Measurements from ENCODE around the gene DUSP11.

DNA sequence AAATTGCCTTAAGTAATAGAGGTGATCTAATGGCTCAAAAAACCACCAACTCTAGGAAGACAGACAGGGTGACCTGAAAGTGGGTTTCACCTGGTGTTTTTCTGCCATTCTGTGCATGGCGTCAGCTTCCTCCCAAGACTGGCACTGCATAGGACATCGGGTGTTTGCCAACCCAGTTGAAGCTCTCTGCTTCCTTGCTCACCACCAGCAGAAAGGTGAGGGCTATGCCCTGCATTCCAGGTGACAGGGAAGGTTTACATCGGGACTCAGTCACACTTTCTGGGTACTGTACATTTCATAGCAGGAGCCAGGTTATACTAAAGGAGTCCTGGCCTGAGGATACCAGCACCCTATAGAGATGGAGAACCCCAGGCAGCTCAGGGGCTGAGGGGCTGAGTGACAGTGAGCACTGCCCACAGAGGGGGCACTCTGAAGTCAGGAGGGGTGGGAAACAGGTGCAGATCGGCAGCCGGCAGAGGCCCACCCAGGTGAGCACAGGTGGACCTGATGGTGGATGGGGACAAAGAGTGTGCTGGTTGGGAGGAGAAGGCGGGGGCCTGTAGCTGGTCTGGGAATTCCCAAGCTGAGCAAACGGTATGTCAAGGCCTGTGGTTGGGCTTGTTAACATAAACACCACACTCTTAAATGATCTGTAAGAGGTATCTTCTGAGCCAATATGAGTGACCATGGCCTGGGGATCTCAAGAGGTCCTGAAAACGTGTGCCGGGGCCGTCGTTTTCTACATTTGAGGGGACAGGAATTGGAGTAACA lies 60.9 kb downstream of the DUSP11 start:
- TF ChIP-seq CTCF (IDR thresholded peaks at IDR 0.05 in 2 of 3, conservative IDR thresholded peaks at IDR 0.05 in 1 of 3; ENCODE audit: insufficient read depth in 2 of 3, low read depth in 1 of 3, low read length in 3 of 3) (no peak), ZNF384 (IDR thresholded peaks at IDR 0.05; ENCODE audit: low read depth, low read length) (no peak), EHMT2 (IDR thresholded peaks at IDR 0.05) (no peak), MTA3 (IDR thresholded peaks at IDR 0.05; ENCODE audit: borderline replicate concordance) (no peak)
